IPS DF 19.7 (cell line): ENCODE data around the gene FAM107B.

ENCODE experiments used
- DNase-seq: peaks from one replicate; pipeline ENCODE4 v3.0.0-alpha.2; 2013; ENCODE audit warnings: low read depth, low spot score

Gene FAM107B

DNA sequence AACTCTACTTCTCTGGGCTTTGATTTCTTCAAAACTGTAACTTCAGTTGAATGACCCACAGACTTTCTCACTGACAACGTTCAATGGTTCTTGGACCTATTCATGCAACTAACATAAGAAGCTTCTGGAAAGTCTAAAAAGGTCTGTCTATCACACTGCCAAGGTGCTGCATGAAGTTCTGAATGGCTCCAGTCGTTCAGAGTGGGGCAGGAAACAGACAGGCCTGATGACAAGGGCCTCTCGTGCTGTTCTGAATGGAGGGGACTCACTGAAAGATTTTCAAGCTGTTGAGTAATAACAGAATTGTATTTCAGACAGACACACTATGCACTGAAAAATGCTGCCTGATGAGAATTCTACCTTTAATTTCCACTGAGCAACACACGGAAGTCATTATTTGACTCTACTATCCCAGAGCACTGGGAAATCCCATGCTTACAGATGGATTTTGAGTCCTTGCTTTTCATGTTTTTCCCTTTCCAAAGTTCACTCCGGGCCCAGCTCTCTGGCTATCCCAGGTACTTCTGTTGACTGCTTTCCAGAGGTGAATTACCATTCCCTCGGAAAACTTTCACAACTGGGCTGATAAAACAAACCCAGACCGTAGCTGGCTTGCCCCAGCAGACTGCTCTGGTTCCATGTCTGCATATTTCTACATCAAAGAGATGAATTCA, 239.1 kb downstream of the FAM107B start:
- DNase-seq: no peak

DNA sequence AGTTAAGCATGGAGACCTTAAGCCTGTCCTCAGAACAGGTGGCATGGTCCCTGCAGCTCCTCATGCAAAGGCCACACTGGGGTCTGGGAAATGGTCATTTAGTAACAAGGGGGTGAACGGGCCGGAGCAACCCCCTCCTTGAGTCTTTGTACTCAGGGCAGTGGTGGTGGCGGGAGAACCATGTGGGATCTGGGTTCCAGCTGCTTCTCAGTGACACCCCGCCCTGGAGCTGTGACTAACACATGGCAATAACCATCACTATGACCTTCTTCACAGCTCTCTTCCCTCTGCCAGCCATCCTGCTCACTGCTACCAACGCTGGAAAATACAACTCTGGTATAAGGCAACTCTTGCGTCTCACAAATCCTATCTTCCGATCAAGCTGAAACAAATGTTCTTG, 240.5 kb downstream of the FAM107B start:
- DNase-seq: no peak

DNA sequence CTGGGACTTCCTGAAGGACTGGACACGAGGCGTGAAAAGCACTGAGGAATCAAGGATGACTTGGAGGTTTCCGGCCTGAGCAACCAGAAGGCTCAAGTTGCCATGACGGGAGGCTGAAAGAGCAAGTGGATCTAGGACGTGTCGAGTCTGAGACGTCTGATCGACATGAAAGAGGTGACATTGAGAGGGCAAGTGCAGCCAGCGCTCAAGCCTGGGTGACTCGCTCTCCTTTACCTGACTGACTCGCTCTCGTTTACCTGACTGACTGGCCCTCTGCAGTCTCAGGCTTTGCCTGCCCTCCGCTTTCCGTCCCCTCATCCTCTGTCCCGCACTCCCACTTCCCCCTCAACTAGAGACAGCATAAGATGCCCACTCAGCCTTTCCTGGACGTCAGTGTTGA, 241.4 kb downstream of the FAM107B start:
- no peak for DNase-seq

DNA sequence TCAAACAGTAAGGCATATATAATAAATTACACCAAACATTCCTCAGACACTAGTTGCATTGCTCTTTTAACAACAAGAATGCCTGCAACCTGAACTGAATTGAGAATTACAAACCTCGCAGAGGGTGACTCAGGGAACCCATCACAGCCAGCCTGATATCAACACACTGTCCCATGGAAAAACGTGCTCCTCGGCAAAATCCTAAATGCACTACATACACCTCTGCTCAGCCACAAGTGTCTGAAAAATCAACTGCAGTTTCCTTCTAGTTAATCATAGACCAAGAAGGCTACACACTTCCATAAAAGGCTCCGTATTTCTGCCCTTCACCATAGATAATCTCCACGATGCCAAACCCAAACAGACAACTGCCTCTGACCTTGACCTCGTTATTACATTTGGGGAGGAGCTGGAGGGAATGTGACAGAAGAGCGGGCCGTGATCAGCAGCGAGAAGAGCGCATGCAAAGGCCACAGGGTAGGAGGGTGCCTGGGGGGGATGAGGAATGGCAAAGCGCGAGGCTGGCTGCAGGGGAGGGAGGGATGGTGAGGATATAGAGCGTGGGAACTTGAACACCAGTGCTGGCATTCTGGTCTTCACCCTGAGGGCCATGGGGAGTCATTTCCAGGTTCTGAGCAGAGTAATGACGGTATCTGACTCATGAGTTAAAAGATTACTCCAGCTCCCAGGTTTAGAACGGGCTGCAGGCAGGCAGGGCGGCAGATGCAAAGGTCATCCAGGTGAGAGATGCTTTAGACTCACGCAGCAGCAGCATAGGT, 242.0 kb downstream of the FAM107B start:
- DNase-seq: no peak

GRCh38 chr10:14531974-14532373, 242.7 kb downstream of the FAM107B start:
- DNase-seq: no peak

DNA sequence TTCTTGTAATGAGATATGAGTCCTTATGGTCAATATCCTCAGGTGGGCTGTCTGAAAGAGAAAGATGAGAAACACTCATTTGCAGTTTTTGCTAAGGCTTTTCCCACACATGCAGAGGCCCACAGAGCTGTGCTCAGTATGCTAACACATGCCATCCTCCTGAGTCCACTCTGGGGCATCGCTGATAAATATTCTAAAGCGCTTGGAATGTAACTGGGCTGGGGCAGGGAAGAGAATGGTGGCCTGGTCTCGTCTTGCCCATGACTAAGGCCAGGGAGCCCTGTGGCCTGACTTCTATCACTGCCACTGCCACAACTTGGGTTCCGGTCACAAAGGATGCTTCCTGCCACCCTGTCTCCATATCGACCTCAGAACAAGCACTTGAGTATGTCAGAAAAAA, 244.2 kb downstream of the FAM107B start:
- no peak for DNase-seq

- no peak for DNase-seq
Observed at GRCh38 chr10:14529351-14529750, 245.3 kb downstream of the FAM107B start.

DNA sequence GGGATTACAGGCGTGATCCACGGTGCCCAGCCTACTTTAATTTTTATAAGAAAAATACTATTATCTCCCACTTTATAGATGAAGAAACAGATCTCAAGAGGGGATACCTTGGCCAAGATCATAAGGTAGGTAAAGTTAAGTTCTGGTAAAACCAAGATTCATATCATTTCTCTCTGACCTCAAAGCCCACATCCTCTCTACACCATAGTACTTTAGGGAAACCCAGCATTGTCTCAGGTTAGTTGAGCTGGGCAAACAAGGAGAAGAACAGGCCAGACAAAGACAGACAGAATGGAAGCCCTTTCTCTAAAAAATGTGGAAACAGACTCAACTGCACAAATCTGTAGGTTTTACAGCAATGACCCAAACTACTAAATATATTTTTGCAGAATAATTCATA, 246.2 kb downstream of the FAM107B start:
- no peak for DNase-seq

- DNase-seq: no peak
Observed at GRCh38 chr10:14527915-14528314, 246.8 kb downstream of the FAM107B start.

DNA sequence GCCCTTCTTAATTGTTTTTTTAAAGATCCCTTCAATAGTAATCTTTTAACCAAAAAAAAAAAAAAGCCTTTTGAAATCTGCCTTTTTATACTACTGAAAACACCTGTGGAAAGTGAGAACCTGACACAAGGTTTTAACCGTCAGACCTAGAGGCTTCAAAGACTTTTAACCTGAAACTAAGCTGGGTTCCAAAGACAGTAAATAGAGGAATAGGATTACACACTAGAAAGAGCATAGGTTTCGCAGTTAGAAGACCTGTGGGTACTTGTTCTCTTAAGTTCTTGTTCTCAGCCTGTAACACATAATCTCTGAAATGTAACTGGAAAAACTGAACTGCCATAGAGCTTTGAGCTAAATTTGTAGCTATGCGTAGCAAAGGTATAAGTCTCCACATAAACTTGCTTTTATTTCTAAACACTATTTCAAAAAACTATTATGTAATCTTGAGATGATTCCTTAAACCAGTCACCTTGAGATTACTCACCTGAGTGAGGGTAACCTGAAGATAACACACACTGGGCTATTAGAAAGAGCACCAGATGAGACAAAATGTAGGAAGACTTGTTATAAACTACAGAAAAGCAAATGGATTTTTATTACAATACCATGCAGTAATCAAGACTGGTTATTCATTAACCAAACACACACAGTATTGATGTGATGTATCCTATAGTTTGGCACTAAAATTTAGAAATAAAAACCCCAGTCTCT, 247.4 kb downstream of the FAM107B start:
- DNase-seq: no peak

GRCh38 chr10:14526326-14526725, 248.4 kb downstream of the FAM107B start:
- DNase-seq: no peak

DNA sequence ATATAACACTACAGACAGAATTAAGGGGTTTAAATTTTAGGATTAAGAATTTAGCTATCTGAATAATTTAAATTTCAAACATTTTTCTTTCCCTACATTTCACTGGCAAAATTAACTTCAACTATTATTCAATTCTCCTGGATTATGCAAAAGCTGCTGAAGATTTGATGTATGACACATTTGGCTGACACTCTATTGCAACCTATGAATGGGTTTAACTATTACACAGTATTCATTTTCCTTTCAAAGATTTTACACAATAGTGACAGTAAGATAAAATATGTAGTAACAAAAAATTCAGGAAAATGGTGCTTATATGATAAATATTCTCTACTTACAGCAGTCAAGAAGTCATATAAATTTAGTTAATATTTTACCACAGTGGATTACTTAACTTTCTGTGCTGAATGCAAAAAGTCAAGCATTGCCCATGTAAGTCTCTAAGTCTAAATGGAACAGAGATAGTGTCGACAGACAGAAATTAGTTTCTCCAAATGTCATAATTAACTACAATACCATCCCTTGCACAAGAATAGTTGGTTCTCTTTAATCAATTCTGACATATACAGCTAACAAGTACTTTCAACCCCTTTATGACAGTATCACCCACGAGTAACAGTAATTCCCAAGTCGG, 249.9 kb downstream of the FAM107B start:
- DNase-seq: no peak

DNA sequence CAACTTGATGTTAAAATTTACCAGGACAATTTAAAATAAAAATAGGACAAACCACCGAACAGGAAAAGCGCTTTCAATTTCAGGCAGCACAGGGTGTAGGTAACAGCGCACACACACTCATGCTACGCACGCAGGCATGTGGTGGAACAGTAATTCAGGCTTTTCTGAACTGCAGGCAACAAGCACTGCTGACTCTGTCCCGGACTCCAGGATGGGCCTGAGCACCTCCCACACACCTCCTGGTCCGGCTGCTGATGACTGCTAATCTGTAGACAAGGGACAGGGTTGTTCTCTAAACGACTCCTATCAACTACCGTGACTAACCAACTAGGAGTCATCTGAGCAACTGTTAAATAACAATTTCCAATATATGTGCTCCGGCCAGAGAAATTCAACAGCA, 251.4 kb downstream of the FAM107B start:
- DNase-seq: no peak

- DNase-seq: no peak
Observed at GRCh38 chr10:14519785-14520184, 254.9 kb downstream of the FAM107B start.

- DNase-seq: no peak
Observed at GRCh38 chr10:14518149-14518548, 256.5 kb downstream of the FAM107B start.

DNA sequence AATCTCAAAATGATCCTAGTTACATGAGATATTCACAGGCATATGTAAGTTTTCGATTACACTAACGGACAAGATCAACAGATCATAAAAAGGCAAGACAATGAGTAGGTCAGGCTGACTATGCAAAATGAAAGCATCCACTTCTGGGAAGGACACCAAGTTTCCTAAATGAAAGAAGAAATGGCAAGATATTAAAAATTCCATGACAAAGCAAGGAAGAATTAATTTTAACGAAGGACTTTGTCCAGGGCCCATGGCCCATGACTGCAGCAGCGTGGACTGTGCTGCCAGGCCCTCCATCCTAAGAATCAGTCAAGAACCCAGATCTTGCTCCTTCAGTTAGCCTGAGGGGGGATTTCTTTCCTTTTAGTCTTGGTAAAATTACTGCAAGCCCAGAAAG, 261.6 kb downstream of the FAM107B start:
- no peak for DNase-seq

- DNase-seq: no peak
Observed at GRCh38 chr10:14510346-14510745, 264.4 kb downstream of the FAM107B start.

- DNase-seq: no peak
Observed at GRCh38 chr10:14508725-14509124, 266.0 kb downstream of the FAM107B start.

DNA sequence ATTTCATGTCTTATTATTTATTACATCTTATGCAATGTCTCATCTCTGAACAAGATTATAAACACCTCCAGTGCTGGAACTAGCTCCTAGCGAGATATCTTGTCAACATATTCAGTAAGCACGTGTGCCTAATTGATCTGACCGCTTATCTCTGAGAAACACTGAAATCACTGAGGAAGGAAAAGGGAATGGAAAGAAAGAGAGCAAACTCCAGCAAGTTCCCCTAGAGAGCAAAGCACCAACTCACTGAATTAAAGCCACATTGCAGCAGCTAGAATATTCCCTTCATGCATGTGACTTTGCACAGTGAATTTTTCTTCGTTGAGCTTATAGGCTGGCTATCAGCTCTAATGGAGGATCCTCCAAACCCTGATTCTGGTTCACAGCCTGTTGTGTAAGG, 266.9 kb downstream of the FAM107B start:
- DNase-seq: no peak

GRCh38 chr10:14507176-14507575, 267.5 kb downstream of the FAM107B start:
- DNase-seq: no peak

GRCh38 chr10:14502431-14502830, 272.3 kb downstream of the FAM107B start:
- no peak for DNase-seq

- no peak for DNase-seq
Observed at GRCh38 chr10:14500172-14500765, 274.4 kb downstream of the FAM107B start.
